D721Med (cell line): Measurements from ENCODE around the gene CD74.
A peak's percentile ranks its signal among the peaks of the same experiment; 100 is the strongest.
"Not testable (repeated sequence)": the region's sequence is repeated elsewhere in the genome, so short reads cannot be mapped to it uniquely, and the experiment has no call there.

Source experiments
- DNase-seq: peaks from one replicate; pipeline ENCODE4 v3.0.0; 2011; ENCODE audit warnings: low spot score; ENCODE audit not compliant: insufficient read length
- FAIRE-seq: peaks from 2 replicates; lab custom pipeline; 2011; peaks lifted over from hg19 to GRCh38; lab: Jason Lieb, UNC
- CTCF ChIP-seq: IDR thresholded peaks from 2 replicates; pipeline ENCODE4 v1.5.1; 2012; ENCODE audit warnings: mild to moderate bottlenecking, control low read depth; ENCODE audit not compliant: insufficient read depth; ENCODE audit errors: missing control alignments

The CD74 gene

GRCh38 chr5:150419630-150420270, 7.0 kb upstream of the CD74 start:
- no peak for FAIRE-seq
- no peak for TF ChIP-seq CTCF

GRCh38 chr5:150413902-150414790, 1.4 kb upstream of the CD74 start:
- not testable (repeated sequence) for FAIRE-seq

More at GRCh38 chr5:150419630-150420270, 7.0 kb upstream of the CD74 start:
- no peak for DNase-seq

GRCh38 chr5:150413176-150413901, 629 bp upstream of the CD74 start:
- FAIRE-seq (no peak), DNase-seq (no peak)
- TF ChIP-seq CTCF = no peak

More at GRCh38 chr5:150413902-150414790, 1.4 kb upstream of the CD74 start:
- not testable (repeated sequence) for DNase-seq

- TF ChIP-seq CTCF = no peak
- no peak for FAIRE-seq
- DNase-seq = no peak
Measured at GRCh38 chr5:150411245-150411979, 1.3 kb downstream of the CD74 start.

- TF ChIP-seq CTCF = no peak
- DNase-seq = no peak
- FAIRE-seq = no peak
Measured at GRCh38 chr5:150410524-150411244, 2.0 kb downstream of the CD74 start.

- TF ChIP-seq CTCF = no peak
- DNase-seq (peak; percentile 96), FAIRE-seq (peak; percentile 87)
Measured at GRCh38 chr5:150409638-150410523, 2.8 kb downstream of the CD74 start.
